ENCODE results near the gene NFKBIL1. TPM values are rescaled to one million over a fixed set of nuclear protein-coding genes. Genes with fewer than 3 reads are reported as not detected.

The NFKBIL1 gene
- polyA plus RNA-seq, 1 donor = 23.4 TPM

- Histone ChIP-seq H3K36me3 (ENCODE audit: control insufficient read depth, insufficient read depth, low read length) (peaks cover 92% of the 10 kb centered on the region), H3K9me3 (ENCODE audit: control insufficient read depth, low read depth, low read length) (no peaks in the 10 kb centered on the region), H3K4me3 (ENCODE audit: low read length) (no peak overlapping the region), H3K27ac (ENCODE audit: low read length) (no peak overlapping the region), H3K4me1 (ENCODE audit: control insufficient read depth, insufficient read depth, low read length) (peaks cover 8% of the 10 kb centered on the region), H3K27me3 (ENCODE audit: control insufficient read depth, insufficient read depth, low read length) (no peaks in the 10 kb centered on the region)
- no peak for DNase-seq
- no CpG with 5 or more reads among the region's 6 CpGs for WGBS (ENCODE audit: insufficient coverage, low lambda C conversion rate)
Observed at GRCh38 chr6:31534011-31534410, 13.4 kb upstream of the NFKBIL1 start.

DNA sequence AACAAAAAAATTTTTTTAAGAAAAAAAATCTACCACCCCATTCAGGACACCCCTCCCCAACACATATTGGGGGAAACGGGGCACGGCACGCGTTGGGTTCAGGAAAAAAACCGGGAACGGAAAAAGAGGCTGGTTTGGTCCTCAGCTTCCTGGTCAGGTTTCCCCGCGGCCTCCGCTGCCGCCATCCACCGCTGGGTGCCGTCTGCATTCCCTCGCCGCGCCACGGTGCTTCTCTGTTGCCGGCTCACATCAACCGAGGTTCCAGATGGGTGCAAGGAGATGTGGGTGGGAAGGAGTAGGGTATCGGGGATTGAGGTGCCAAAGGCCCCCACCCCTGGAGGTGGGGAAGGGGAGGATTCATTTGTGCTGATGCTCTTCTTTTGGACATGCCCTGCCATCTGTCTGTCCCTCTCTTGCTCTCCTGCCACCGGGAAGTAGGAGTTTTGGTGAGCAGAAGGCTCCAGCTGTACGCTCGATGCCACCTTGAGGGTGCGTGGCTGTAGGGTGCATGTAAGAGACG lies 12.8 kb upstream of the NFKBIL1 start:
- no peak overlapping the region for H3K27ac ChIP-seq (ENCODE audit: low read length)
- peaks cover 10% of the 10 kb centered on the region for H3K4me1 ChIP-seq (ENCODE audit: control insufficient read depth, insufficient read depth, low read length)
- H3K36me3 ChIP-seq (ENCODE audit: control insufficient read depth, insufficient read depth, low read length) = peaks cover 96% of the 10 kb centered on the region
- no peak overlapping the region for H3K4me3 ChIP-seq (ENCODE audit: low read length)
- no peaks in the 10 kb centered on the region for H3K27me3 ChIP-seq (ENCODE audit: control insufficient read depth, insufficient read depth, low read length)
- H3K9me3 ChIP-seq (ENCODE audit: control insufficient read depth, low read depth, low read length) = no peaks in the 10 kb centered on the region
- WGBS (ENCODE audit: insufficient coverage, low lambda C conversion rate) = 100% methylated on average over 4 of the region's 24 CpGs
- DNase-seq = no peak

DNA sequence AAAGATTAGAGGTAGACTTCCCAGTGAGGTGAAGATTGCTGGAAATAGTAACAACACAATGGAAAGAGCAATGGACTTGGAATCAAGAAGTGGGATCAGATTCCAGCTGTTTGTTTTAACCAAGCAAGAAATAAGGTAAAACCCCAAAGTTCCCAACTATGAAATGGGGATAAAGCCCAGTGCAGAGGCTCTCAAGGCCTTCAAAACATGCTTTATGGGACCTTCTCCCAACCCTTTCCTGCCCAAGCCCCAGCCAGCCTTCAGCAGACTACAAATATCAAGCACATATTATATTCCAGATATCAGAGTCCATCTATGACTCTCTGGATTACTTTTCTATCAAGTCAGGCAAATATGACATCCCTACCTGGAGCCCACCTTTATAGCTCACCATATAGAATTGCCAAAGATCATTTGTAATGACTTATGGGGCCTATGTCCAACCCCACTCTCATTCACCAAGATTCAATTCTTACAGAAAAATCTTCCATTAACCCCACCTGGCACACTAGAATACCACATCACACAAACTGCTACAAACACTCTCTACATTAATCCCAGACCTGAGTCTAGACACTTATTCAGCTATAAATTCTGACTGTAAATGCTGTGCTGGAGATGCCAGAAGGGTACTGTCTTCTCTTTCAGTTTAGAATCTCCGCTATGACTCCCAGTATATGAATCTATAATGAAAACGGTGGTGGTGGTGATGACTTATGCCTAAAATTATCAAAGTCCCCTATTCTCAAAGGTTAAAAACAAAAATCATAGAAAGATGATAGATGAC lies 11.7 kb upstream of the NFKBIL1 start:
- no CpG with 5 or more reads among the region's 2 CpGs for WGBS (ENCODE audit: insufficient coverage, low lambda C conversion rate)
- peaks cover 15% of the 10 kb centered on the region for H3K4me1 ChIP-seq (ENCODE audit: control insufficient read depth, insufficient read depth, low read length)

GRCh38 chr6:31538805-31539400 lies 8.5 kb upstream of the NFKBIL1 start:
- H3K27me3 ChIP-seq (ENCODE audit: control insufficient read depth, insufficient read depth, low read length) = no peaks in the 10 kb centered on the region
- peaks cover 15% of the 10 kb centered on the region for H3K4me1 ChIP-seq (ENCODE audit: control insufficient read depth, insufficient read depth, low read length)
- DNase-seq = no peak
- peaks cover 61% of the 10 kb centered on the region for H3K36me3 ChIP-seq (ENCODE audit: control insufficient read depth, insufficient read depth, low read length)
- H3K27ac ChIP-seq (ENCODE audit: low read length) = no peak overlapping the region
- no peaks in the 10 kb centered on the region for H3K9me3 ChIP-seq (ENCODE audit: control insufficient read depth, low read depth, low read length)
- WGBS (ENCODE audit: insufficient coverage, low lambda C conversion rate) = no CpG with 5 or more reads among the region's 6 CpGs
- H3K4me3 ChIP-seq (ENCODE audit: low read length) = no peak overlapping the region

More for the DNA sequence above, 11.7 kb upstream of the NFKBIL1 start:
- DNase-seq = no peak
- Histone ChIP-seq H3K27ac (ENCODE audit: low read length) (no peak overlapping the region), H3K9me3 (ENCODE audit: control insufficient read depth, low read depth, low read length) (no peaks in the 10 kb centered on the region), H3K4me3 (ENCODE audit: low read length) (no peak overlapping the region), H3K36me3 (ENCODE audit: control insufficient read depth, insufficient read depth, low read length) (peaks cover 92% of the 10 kb centered on the region), H3K27me3 (ENCODE audit: control insufficient read depth, insufficient read depth, low read length) (no peaks in the 10 kb centered on the region)

- Histone ChIP-seq H3K4me1 (ENCODE audit: control insufficient read depth, insufficient read depth, low read length) (peaks cover 15% of the 10 kb centered on the region), H3K27me3 (ENCODE audit: control insufficient read depth, insufficient read depth, low read length) (no peaks in the 10 kb centered on the region), H3K9me3 (ENCODE audit: control insufficient read depth, low read depth, low read length) (no peaks in the 10 kb centered on the region), H3K36me3 (ENCODE audit: control insufficient read depth, insufficient read depth, low read length) (peaks cover 43% of the 10 kb centered on the region), H3K27ac (ENCODE audit: low read length) (peak overlapping the region; percentile 91), H3K4me3 (ENCODE audit: low read length) (peak overlapping the region; percentile 90)
- 8% methylated on average over 2 of the region's 4 CpGs for WGBS (ENCODE audit: insufficient coverage, low lambda C conversion rate)
- DNase-seq = no peak
Observed at GRCh38 chr6:31540640-31541039, 6.8 kb upstream of the NFKBIL1 start.

- Histone ChIP-seq H3K36me3 (ENCODE audit: control insufficient read depth, insufficient read depth, low read length) (peaks cover 38% of the 10 kb centered on the region), H3K9me3 (ENCODE audit: control insufficient read depth, low read depth, low read length) (no peaks in the 10 kb centered on the region), H3K4me3 (ENCODE audit: low read length) (peak overlapping the region; percentile 90), H3K4me1 (ENCODE audit: control insufficient read depth, insufficient read depth, low read length) (peaks cover 15% of the 10 kb centered on the region), H3K27me3 (ENCODE audit: control insufficient read depth, insufficient read depth, low read length) (no peaks in the 10 kb centered on the region), H3K27ac (ENCODE audit: low read length) (peak overlapping the region; percentile 91)
- DNase-seq = peak; percentile 33 to 67
- no CpG with 5 or more reads among the region's 21 CpGs for WGBS (ENCODE audit: insufficient coverage, low lambda C conversion rate)
Observed at GRCh38 chr6:31541059-31541657, 6.2 kb upstream of the NFKBIL1 start.

DNA sequence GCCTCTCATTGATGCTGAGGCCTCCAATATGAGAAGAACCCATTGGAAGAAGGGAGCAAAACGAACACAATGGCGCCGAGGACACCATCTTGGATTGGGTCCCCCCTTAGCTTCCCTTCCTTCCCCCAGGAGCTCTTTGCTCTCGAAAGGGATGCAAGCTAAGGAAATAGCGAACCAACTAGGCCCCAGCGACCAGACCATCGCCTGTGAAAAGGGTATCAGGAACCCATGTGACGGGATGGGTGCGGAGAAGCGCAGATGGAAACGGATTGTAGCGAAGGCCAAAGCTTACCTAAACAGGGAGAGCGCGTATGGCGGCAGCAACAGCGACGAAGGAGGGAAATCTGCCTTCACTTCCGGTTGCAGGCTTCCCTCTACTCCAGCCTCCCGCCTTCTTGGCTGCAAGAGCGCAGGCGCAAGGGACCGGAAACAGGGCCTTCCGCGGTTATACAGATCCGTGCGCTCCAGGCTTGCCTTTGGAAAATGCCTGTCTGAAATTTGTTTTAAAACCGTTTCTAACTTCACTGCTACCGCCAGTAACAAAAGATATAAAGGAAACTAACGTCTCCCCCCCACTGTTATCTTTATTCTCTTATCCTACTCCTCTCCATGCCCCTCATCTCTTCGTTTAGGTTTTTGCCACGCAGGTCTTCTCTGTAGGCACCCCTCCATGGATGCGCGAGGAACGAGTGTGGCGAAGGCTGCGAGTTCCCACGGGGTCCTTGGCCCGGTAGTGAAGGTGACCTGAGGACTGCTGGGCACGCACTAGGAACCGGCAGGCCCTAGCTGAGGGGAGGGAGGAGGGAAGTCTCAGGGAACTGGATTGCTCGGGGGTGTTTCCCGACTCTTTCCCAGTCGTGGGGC lies 5.5 kb upstream of the NFKBIL1 start, which contains the start of gene DDX39B:
Gene DDX39B (minus strand): TSS at position 346 of the 864 bp plus-strand sequence. CDS start 1,471 bp downstream, outside the sequence.
- Histone ChIP-seq H3K27ac (ENCODE audit: low read length) (peak within 1 kb of the TSS; percentile 91), H3K4me1 (ENCODE audit: control insufficient read depth, insufficient read depth, low read length) (peaks cover 17% of the 10 kb centered on the region), H3K36me3 (ENCODE audit: control insufficient read depth, insufficient read depth, low read length) (peaks cover 31% of the 10 kb centered on the region), H3K27me3 (ENCODE audit: control insufficient read depth, insufficient read depth, low read length) (no peaks in the 10 kb centered on the region), H3K9me3 (ENCODE audit: control insufficient read depth, low read depth, low read length) (no peaks in the 10 kb centered on the region), H3K4me3 (ENCODE audit: low read length) (peak within 1 kb of the TSS; percentile 90)
- WGBS (ENCODE audit: insufficient coverage, low lambda C conversion rate) = 0% methylated on average over 3 of the region's 43 CpGs
- DNase-seq = peak; percentile 98 to 99

GRCh38 chr6:31543639-31544038 lies 3.8 kb upstream of the NFKBIL1 start:
- H3K9me3 ChIP-seq (ENCODE audit: control insufficient read depth, low read depth, low read length) = peaks cover 3% of the 10 kb centered on the region
- WGBS (ENCODE audit: insufficient coverage, low lambda C conversion rate) = 100% methylated on average over 1 of the region's 6 CpGs
- H3K4me3 ChIP-seq (ENCODE audit: low read length) = no peak overlapping the region
- peaks cover 23% of the 10 kb centered on the region for H3K4me1 ChIP-seq (ENCODE audit: control insufficient read depth, insufficient read depth, low read length)
- no peak for DNase-seq
- no peaks in the 10 kb centered on the region for H3K27me3 ChIP-seq (ENCODE audit: control insufficient read depth, insufficient read depth, low read length)
- no peak overlapping the region for H3K27ac ChIP-seq (ENCODE audit: low read length)
- H3K36me3 ChIP-seq (ENCODE audit: control insufficient read depth, insufficient read depth, low read length) = peaks cover 18% of the 10 kb centered on the region

DNA sequence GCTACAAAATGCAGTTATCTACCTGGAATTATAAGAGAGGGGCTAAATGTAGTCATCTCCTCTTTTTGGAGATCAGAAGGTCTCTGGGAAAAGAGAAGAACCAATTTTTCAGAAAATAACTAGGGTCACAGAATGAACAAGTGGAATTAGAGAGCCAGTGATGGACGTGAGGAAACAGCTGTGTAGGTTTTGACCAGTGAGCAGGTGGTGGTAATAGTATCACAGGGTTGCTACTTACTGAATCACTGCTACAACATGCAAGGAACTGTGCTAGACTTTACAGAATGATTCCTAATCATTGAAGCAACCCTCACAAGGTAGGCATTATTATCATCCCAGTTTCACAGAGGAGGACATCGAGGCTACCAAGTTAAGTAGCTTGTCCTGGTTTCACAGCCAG lies 2.7 kb upstream of the NFKBIL1 start:
- Histone ChIP-seq H3K4me1 (ENCODE audit: control insufficient read depth, insufficient read depth, low read length) (peaks cover 16% of the 10 kb centered on the region), H3K27me3 (ENCODE audit: control insufficient read depth, insufficient read depth, low read length) (no peaks in the 10 kb centered on the region), H3K27ac (ENCODE audit: low read length) (no peak overlapping the region), H3K9me3 (ENCODE audit: control insufficient read depth, low read depth, low read length) (peaks cover 3% of the 10 kb centered on the region), H3K4me3 (ENCODE audit: low read length) (no peak overlapping the region), H3K36me3 (ENCODE audit: control insufficient read depth, insufficient read depth, low read length) (peaks cover 11% of the 10 kb centered on the region)
- no peak for DNase-seq
- 75% methylated on average over 1 of the region's 2 CpGs for WGBS (ENCODE audit: insufficient coverage, low lambda C conversion rate)

DNA sequence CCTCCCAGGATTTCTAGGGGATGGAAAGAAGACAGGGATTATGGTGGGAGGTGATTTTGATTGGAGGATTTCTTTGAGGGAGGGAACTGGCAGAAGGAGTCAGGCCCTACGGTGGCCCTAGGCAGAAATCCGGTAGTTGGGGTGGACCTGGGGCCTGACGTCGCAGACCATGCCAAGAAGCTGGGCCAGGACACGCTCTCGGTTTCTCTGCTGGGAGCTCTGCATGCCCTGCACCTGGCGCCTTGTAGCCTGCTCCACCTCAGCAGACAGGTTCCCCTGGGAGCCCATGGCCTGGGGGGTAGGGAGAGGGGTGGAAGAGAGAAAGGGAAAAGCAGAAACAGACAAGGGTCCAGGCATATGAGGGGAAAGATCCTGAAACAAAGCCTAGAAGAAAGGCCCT lies 2.1 kb upstream of the NFKBIL1 start:
- no peak for DNase-seq
- no peak overlapping the region for H3K4me3 ChIP-seq (ENCODE audit: low read length)
- H3K27ac ChIP-seq (ENCODE audit: low read length) = no peak overlapping the region
- WGBS (ENCODE audit: insufficient coverage, low lambda C conversion rate) = no CpG with 5 or more reads among the region's 7 CpGs
- no peaks in the 10 kb centered on the region for H3K27me3 ChIP-seq (ENCODE audit: control insufficient read depth, insufficient read depth, low read length)
- peaks cover 7% of the 10 kb centered on the region for H3K36me3 ChIP-seq (ENCODE audit: control insufficient read depth, insufficient read depth, low read length)
- peaks cover 3% of the 10 kb centered on the region for H3K9me3 ChIP-seq (ENCODE audit: control insufficient read depth, low read depth, low read length)
- peaks cover 10% of the 10 kb centered on the region for H3K4me1 ChIP-seq (ENCODE audit: control insufficient read depth, insufficient read depth, low read length)

Data from large intestine (tissue), 3 donors.